PC-3 (cell line): ENCODE data around the gene RPSA. TPM values are rescaled to one million over a fixed set of nuclear protein-coding genes. Genes with fewer than 3 reads are reported as not detected.
A peak's percentile ranks its signal among the peaks of the same experiment; 100 is the strongest.

Source experiments
- ATAC-seq: fragments of 200-7000 bp; cut with Tn5 transposase; 2 replicates; pipeline ENCODE4 v1.9.1; 2020; ENCODE audit warnings: mild to moderate bottlenecking, moderate library complexity
- BruUV-seq: library from RNA; stranded (reverse); fragments of 400-500 nt; replicated peaks from 2 replicates; lab custom pipeline; 2021; lab: Mats Ljungman, UMichigan
- CTCF ChIA-PET: fragments of 300-600 bp; sonication (Branson Sonifier 250); formaldehyde crosslinking; loops from one replicate; lab custom pipeline; 2022; ENCODE audit warnings: antibody characterized with exemption; lab: Charles Lee
- POLR2A ChIA-PET: fragments of 300-600 bp; sonication (Branson Sonifier 250); formaldehyde crosslinking; loops from one replicate; lab custom pipeline; 2022; ENCODE audit warnings: antibody characterized with exemption; ENCODE audit not compliant: unreplicated experiment; lab: Charles Lee
- DNase-seq: peaks from one replicate; pipeline ENCODE4 v3.0.0-alpha.2; 2015
- H2AFZ ChIP-seq: fragments of 300-600 bp; sonication (generic); 2 replicates; pipeline ENCODE4 v1.6.0; 2016; ENCODE audit warnings: antibody characterized with exemption, low read length
- H3F3A ChIP-seq: fragments of 300-600 bp; sonication (generic); one replicate; pipeline ENCODE4 v1.6.0; 2017; ENCODE audit warnings: antibody characterized with exemption, low read length, control low read depth, mild to moderate bottlenecking; ENCODE audit not compliant: unreplicated experiment
- H3K27ac ChIP-seq: fragments of 300-600 bp; sonication (generic); 2 replicates; pipeline ENCODE4 v1.5.1; 2016; ENCODE audit warnings: mild to moderate bottlenecking, low read length
- H3K27me3 ChIP-seq: fragments of 300-600 bp; sonication (generic); 2 replicates; pipeline ENCODE4 v1.6.1; 2016; ENCODE audit warnings: low read length, mixed read lengths
- H3K36me3 ChIP-seq: fragments of 300-600 bp; sonication (generic); 2 replicates; pipeline ENCODE4 v1.6.1; 2016; ENCODE audit warnings: low read depth, mixed run types, low read length, mixed read lengths
- H3K4me1 ChIP-seq: fragments of 300-600 bp; sonication (generic); 2 replicates; pipeline ENCODE4 v1.5.1; 2016; ENCODE audit warnings: low read length; ENCODE audit not compliant: insufficient read depth
- H3K4me2 ChIP-seq: fragments of 300-600 bp; sonication (generic); 2 replicates; pipeline ENCODE4 v1.6.0; 2016; ENCODE audit warnings: low read length
- H3K4me3 ChIP-seq: fragments of 300-600 bp; sonication (generic); 2 replicates; pipeline ENCODE4 v1.5.1; 2016; ENCODE audit warnings: mild to moderate bottlenecking, low read length, mixed read lengths
- H3K79me2 ChIP-seq: fragments of 300-600 bp; sonication (generic); 2 replicates; pipeline ENCODE4 v1.6.1; 2017; ENCODE audit warnings: low read length, mixed read lengths
- H3K9ac ChIP-seq: fragments of 300-600 bp; sonication (generic); 2 replicates; pipeline ENCODE4 v1.6.0; 2016; ENCODE audit warnings: mild to moderate bottlenecking, low read length
- H3K9me2 ChIP-seq: fragments of 300-600 bp; sonication (generic); replicated peaks from 2 replicates; pipeline ENCODE4 v1.6.1; 2016; ENCODE audit warnings: mixed run types, low read length, mixed read lengths
- H3K9me3 ChIP-seq: fragments of 300-600 bp; sonication (generic); 2 replicates; pipeline ENCODE4 v1.6.1; 2016; ENCODE audit warnings: low read length, mixed read lengths
- H4K20me1 ChIP-seq: fragments of 300-600 bp; sonication (generic); 2 replicates; pipeline ENCODE4 v1.6.1; 2016; ENCODE audit warnings: low read length, mixed read lengths
- EZH2 ChIP-seq: fragments of 300-600 bp; sonication (generic); IDR thresholded peaks from one replicate; pipeline ENCODE4 v1.6.1; 2017; ENCODE audit warnings: antibody characterized with exemption, mild to moderate bottlenecking, low read length; ENCODE audit not compliant: unreplicated experiment
- EZH2phosphoT487 ChIP-seq: fragments of 300-600 bp; sonication (generic); IDR thresholded peaks from 2 replicates; pipeline ENCODE4 v1.6.1; 2018; ENCODE audit warnings: mild to moderate bottlenecking, antibody characterized with exemption, low read length, borderline replicate concordance
- intact Hi-C: fragments of 100-400 bp; cut with micrococcal nuclease; formaldehyde crosslinking; loops from 2 replicates; pipeline ENCODE4 v1.9.0; 2023
- total RNA-seq: library from RNA; depleted of rRNA; stranded (reverse); fragments of >200 nt; gene quantifications from 2 replicates; pipeline ENCODE4 v1.2.3, GENCODE V29; 2014
- TF ChIP-seq, protein P1 (sequence below): fragments of 300-600 bp; sonication (generic); conservative IDR thresholded peaks from 2 replicates; pipeline ENCODE4 v1.5.1; 2017; ENCODE audit warnings: antibody characterized with exemption, low read depth, mild to moderate bottlenecking, low read length

RPSA gene
- total RNA-seq, 1 experiment from 2014 or later, result 2,722 TPM

DNA sequence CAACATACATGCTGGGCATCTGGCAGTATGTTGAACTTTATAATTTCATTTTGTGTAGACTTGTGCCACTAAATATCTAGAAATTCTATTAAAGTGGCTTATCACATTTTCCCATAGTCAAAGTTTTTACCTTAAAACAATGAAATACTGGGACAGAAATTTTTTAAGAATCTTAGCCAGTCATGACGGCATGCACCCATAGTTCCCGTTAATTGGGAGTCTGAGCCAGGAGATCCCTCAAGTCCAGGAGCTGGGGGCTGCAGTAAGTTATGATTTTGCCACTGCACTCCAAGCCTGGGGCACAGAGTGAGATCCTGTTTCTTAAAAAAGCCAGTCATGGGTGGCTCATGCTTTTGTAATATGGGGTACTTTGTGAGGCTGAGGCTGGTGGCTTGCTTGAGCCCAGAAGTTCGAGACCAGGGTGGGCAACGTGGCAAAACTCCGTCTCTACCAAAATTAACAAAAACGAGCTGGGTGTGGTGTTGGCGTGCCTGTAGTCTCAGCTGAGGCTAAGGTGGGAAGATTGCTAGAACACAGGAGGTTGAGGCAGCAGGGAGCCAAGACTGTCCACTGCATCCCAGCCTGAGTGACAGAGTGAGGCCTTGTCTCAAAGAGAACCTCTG lies 3.1 kb downstream of the RPSA start:
- POLR2A ChIA-PET, result interaction anchor here (0.5 kb wide), 1 partner anchor 124 kb away, joined by 3 read pairs; no protein-coding TSS in a partner anchor
- TF ChIP-seq EZH2, result no peak
- TF ChIP-seq EZH2phosphoT487, result no peak
- TF ChIP-seq, protein P1, sequence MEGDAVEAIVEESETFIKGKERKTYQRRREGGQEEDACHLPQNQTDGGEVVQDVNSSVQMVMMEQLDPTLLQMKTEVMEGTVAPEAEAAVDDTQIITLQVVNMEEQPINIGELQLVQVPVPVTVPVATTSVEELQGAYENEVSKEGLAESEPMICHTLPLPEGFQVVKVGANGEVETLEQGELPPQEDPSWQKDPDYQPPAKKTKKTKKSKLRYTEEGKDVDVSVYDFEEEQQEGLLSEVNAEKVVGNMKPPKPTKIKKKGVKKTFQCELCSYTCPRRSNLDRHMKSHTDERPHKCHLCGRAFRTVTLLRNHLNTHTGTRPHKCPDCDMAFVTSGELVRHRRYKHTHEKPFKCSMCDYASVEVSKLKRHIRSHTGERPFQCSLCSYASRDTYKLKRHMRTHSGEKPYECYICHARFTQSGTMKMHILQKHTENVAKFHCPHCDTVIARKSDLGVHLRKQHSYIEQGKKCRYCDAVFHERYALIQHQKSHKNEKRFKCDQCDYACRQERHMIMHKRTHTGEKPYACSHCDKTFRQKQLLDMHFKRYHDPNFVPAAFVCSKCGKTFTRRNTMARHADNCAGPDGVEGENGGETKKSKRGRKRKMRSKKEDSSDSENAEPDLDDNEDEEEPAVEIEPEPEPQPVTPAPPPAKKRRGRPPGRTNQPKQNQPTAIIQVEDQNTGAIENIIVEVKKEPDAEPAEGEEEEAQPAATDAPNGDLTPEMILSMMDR, result no peak
- peaks cover 63% of the 10 kb centered on the region for H4K20me1 ChIP-seq
- intact Hi-C loops, result loop anchor here (10.0 kb wide), 1 partner anchor 905 kb away; no protein-coding TSS in a partner anchor
- ATAC-seq (no peak), DNase-seq (no peak)
- no peaks in the 10 kb centered on the region for H3K9me3 ChIP-seq
- peak overlapping the region; percentile 91 for H3K4me2 ChIP-seq
- no peak overlapping the region for H3K27ac ChIP-seq
- peaks cover 41% of the 10 kb centered on the region for H3K79me2 ChIP-seq
- peaks cover 26% of the 10 kb centered on the region for H3K4me1 ChIP-seq
- H3K9ac ChIP-seq, result no peak overlapping the region
- BruUV-seq, result no TSS peak
- peaks cover 20% of the 10 kb centered on the region for H3F3A ChIP-seq
- H3K27me3 ChIP-seq, result no peaks in the 10 kb centered on the region
- H3K4me3 ChIP-seq, result peak overlapping the region; percentile 31; the same call in 1 of the 2 replicates
- CTCF ChIA-PET, result no interaction called here
- no peak overlapping the region for H2AFZ ChIP-seq
- no peaks in the 10 kb centered on the region for H3K9me2 ChIP-seq
- H3K36me3 ChIP-seq, result peaks cover 65% of the 10 kb centered on the region

DNA sequence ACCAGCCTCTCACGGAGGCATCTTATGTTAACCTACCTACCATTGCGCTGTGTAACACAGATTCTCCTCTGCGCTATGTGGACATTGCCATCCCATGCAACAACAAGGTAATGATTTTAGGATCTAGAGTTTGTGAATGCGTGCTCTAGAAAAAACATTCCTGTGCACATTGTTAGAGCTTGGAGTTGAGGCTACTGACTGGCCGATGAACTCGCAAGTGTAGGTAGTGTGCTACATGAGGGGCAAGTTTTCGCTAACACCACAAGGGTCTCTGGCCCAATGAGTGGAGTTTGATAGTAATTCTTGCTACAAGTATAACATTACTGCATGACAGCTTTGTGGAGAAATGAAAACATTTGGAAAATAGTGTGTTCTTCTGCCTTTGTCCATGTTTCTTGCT lies 4.4 kb downstream of the RPSA start:
- Histone ChIP-seq H4K20me1 (peaks cover 63% of the 10 kb centered on the region), H3K9me3 (no peaks in the 10 kb centered on the region), H3K4me2 (no peak overlapping the region), H3K9me2 (no peaks in the 10 kb centered on the region), H3K4me1 (peaks cover 22% of the 10 kb centered on the region), H3F3A (peaks cover 22% of the 10 kb centered on the region), H3K27ac (no peak overlapping the region), H3K36me3 (peaks cover 65% of the 10 kb centered on the region), H3K4me3 (no peak overlapping the region), H2AFZ (no peak overlapping the region), H3K27me3 (no peaks in the 10 kb centered on the region), H3K9ac (no peak overlapping the region), H3K79me2 (peaks cover 41% of the 10 kb centered on the region)
- intact Hi-C loops, result loop anchor here (10.0 kb wide), 1 partner anchor 904 kb away; no protein-coding TSS in a partner anchor
- ChIA-PET POLR2A (no interaction called here), CTCF (no interaction called here)
- DNase-seq (no peak), ATAC-seq (no peak)
- BruUV-seq, result no TSS peak
- TF ChIP-seq, protein P1, result no peak
- TF ChIP-seq EZH2phosphoT487 (no peak), EZH2 (no peak)

DNA sequence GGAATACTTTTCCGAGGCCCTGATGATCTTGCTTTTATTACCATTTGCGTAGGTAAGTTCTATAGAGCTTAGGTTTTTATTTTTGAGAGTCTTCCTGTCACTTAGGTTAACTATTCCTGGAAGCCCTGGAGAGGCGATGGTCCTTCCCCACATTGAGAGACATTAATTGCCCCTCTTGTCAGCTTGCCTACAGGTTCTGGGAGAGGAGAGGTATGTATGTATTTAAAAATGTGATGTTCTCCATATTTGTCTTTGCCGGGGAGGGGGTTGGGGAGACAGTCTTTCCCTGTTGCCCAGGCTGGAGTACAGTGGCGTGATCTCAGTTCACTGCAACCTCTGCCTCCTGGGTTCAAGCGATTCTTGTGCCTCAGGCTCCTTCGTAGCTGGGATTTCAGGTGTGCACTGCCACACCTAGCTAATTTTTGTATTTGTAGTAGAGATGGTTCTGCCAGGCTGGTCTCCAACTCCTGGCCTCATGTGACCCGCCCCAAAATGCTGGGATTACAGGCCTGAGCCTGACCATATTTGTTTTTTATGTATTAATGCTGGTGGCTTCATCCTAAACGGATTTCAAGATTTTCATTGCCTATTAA lies 6.2 kb downstream of the RPSA start:
- BruUV-seq, result no TSS peak
- Histone ChIP-seq H3K4me3 (no peak overlapping the region), H3K9me3 (no peaks in the 10 kb centered on the region), H3K79me2 (peaks cover 27% of the 10 kb centered on the region), H3K27me3 (no peaks in the 10 kb centered on the region), H3F3A (peaks cover 18% of the 10 kb centered on the region), H3K9me2 (no peaks in the 10 kb centered on the region), H2AFZ (no peak overlapping the region), H4K20me1 (peaks cover 54% of the 10 kb centered on the region), H3K4me2 (no peak overlapping the region), H3K4me1 (peaks cover 18% of the 10 kb centered on the region), H3K36me3 (peaks cover 57% of the 10 kb centered on the region), H3K9ac (no peak overlapping the region), H3K27ac (no peak overlapping the region)
- no peak for TF ChIP-seq EZH2phosphoT487
- intact Hi-C loops, result loop anchor here (10.0 kb wide), 1 partner anchor 902 kb away; no protein-coding TSS in a partner anchor
- no peak for ATAC-seq
- no peak for DNase-seq
- ChIA-PET CTCF (no interaction called here), POLR2A (no interaction called here)
